Skin of body (tissue), 2 donors: Measurements from ENCODE around the gene CIROP. TPM values are rescaled to one million over a fixed set of nuclear protein-coding genes. Genes with fewer than 3 reads are reported as not detected.

Experiments used
- DNase-seq: peaks from one replicate; lab custom pipeline; 2025; lab: John Stamatoyannopoulos, UW
- total RNA-seq: library from RNA; depleted of rRNA; stranded (reverse); fragments of >200 nt; gene quantifications from one replicate; pipeline ENCODE4 v1.2.3, GENCODE V29; 2014

Gene CIROP, protein sequence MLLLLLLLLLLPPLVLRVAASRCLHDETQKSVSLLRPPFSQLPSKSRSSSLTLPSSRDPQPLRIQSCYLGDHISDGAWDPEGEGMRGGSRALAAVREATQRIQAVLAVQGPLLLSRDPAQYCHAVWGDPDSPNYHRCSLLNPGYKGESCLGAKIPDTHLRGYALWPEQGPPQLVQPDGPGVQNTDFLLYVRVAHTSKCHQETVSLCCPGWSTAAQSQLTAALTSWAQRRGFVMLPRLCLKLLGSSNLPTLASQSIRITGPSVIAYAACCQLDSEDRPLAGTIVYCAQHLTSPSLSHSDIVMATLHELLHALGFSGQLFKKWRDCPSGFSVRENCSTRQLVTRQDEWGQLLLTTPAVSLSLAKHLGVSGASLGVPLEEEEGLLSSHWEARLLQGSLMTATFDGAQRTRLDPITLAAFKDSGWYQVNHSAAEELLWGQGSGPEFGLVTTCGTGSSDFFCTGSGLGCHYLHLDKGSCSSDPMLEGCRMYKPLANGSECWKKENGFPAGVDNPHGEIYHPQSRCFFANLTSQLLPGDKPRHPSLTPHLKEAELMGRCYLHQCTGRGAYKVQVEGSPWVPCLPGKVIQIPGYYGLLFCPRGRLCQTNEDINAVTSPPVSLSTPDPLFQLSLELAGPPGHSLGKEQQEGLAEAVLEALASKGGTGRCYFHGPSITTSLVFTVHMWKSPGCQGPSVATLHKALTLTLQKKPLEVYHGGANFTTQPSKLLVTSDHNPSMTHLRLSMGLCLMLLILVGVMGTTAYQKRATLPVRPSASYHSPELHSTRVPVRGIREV
- not detected for total RNA-seq

DNA sequence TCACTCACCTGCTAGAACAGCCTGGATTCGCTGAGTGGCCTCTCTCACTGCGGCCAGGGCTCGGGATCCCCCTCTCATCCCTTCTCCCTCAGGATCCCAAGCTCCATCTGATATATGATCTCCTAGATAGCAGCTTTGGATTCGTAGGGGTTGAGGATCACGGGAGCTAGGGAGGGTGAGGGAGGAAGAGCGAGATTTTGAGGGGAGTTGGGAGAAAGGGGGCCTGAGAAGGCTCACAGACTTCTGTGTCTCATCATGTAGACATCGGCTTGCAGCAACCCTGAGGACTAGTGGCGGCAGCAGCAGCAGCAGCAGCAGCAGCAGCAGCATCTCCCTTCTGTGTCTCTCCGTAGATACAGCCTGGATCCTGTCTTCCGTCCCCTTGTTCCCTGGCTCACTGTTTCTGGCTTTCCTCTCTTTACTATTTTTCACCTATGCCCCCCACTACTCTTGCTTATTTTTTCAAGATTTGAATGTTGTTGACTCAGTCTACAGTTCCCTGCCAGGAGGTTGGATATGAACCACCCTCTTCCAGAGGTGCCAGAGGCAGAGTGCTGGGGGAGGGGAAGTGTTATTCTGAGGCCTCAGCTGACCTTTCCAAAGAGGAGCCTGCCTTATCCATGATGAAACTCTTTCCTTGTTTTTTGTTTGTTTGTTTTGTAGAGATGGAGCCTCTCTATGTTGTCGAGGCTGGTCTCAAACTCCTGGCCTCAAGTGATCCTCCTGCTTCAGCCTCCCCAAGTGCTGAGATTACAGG lies at the start of gene CIROP:
Gene CIROP (minus strand): TSS at position 399 of the 757 bp plus-strand sequence. CDS start 69 bp downstream, at position 330.
- DNase-seq: no peak

DNA sequence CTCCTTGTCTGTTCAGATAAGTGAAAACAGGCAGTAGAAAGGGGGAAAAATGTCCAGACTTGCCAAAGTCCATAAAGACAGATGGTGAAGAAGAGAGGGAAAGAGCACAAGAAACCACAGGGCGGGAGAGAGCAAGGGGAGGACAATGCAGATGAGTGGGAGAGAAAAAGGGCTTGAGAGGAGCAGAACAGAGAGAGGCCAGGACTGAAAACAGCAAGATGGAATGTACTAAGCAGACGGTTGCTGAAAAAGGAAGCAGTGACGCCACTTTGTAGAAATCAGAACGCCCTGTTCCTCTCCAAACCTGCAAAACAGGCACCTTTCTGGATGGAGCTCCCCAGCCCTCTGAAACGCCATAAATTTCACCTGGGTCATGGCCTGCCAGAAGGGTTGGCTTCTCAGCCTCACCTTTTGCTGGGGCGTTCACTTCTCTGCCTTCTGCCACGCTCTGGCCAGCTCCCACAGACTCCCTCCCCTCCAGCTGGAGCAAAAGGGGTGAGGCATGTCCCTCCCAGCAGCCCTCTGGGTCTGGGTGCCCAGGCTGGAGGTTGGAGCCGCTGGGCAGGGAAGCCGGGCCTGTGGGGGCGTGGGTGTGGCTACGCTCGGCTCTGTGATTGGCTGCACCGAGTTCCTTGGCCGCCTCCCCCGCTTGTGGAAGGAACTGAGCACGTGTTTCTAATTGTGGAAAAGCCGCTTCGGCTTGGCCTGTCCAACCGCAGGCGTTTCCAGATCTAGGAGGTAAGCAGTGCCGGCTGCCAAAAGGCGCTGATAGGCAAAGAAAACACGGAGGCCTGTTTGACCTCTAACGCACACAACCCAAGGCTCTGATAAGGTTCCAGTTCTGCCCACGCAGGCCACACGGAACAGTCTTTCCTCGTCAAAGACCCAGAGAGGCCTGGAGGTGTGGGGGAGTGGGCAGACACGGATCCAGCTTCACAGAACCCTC lies 49.3 kb upstream of the CIROP start:
- DNase-seq: peak; percentile 77

DNA sequence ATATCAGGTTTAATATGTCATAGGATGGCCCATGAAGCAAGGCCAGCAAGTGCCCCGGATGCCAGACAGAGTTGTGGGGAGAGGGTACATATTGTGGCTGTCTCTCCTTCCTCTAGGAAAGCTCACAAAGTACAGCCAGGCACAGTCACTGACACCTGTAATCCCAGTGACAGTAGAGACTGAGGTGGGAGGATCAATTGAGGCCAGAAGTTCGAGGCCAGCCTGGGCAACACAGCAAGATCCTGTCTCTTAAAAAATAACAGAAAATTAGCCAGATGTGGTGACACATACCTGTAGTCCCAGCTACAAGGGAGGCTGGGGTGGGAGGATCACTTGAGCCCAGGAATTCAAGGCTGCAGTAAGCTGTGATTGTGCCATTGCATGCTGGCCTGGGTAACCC lies 46.6 kb upstream of the CIROP start:
- DNase-seq: no peak

DNA sequence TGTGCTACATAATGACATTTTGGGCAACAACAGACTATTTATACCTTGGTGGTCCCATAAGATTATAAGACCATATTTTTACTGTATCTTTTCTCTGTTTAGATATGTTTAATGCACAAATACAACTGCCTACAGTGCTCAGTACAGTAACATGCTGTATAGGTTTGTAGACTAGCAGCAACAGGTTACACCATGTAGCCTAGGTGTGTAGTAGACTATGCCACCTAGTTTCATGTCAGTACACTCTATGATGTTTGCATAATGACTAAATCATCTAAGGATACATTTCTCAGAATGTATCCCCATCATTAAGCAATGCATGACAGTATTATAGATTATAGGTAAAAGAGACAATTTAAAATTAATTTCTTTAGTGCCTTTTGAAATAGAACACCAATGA lies 45.0 kb upstream of the CIROP start:
- no peak for DNase-seq

GRCh38 chr14:23148591-23149249 lies 43.9 kb upstream of the CIROP start:
- DNase-seq: no peak

- DNase-seq: no peak
Measured at GRCh38 chr14:23147676-23148075, 42.9 kb upstream of the CIROP start.

DNA sequence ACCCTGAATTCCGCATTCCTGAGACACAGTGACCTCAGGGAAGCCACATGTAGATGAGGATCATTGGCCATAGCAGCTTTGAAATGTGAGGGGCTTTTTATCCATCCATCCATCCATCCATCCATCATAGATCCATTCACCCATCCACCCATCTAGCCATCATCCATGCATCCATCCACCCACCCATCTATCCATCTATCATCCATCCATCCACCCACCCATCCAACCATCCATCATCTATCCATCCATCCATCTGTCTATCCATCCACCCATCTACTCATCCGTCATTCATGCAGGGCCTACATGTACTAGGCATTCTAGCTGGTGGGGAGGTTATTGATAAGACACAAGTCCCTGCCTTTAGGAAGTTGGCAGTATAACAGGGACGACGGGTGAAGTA lies 42.2 kb upstream of the CIROP start:
- no peak for DNase-seq

- DNase-seq: no peak
Measured at GRCh38 chr14:23146351-23146910, 41.6 kb upstream of the CIROP start.

DNA sequence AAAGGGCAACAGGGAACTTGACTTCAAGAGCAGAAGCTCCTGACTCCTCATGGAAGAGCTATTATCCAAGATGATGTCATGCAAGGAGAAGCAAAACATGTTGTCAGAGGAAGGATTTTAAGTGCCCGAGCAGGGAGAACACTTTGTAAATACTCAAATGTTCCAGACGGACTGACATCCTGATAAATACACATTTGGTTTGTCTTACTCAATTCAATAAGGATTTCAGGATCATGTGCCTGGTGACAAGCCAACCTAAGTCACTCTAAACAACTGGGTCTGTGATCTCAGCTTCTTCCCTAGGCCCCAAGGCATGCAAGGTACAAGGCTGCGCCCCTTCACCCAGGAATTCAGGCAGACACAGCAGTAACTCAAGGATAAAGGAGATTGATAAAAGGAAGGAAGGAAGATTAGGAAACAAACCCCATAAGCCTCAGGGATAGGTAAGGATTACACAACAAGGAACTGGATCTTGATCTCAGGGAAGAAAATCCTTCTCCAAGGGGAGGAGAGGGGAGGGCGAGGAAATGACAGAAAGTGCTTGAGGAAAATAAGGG lies 41.1 kb upstream of the CIROP start:
- no peak for DNase-seq

GRCh38 chr14:23143911-23144310 lies 39.1 kb upstream of the CIROP start:
- DNase-seq: no peak

DNA sequence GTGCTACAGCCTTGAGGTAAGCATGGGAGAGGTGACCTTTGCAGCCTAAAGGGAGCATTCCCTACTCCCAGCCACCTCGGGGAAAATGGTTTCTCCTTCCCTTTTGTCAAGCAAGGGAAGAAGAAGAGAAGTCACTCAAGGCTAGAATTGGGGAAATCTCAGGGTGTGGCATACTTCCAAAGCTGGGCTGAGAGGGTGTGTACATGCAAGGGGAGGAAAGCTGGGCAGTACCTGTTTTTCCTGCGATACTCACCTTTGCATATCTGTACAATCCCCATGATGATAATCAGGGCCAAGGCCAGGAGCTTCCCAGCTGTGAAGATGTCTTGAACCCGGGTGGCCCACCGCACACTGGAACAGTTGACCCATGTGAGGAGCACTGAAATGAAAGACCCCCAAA lies 38.0 kb upstream of the CIROP start:
- no peak for DNase-seq

GRCh38 chr14:23141706-23142444 lies 37.1 kb upstream of the CIROP start:
- DNase-seq: no peak

GRCh38 chr14:23140371-23140770 lies 35.6 kb upstream of the CIROP start:
- no peak for DNase-seq

DNA sequence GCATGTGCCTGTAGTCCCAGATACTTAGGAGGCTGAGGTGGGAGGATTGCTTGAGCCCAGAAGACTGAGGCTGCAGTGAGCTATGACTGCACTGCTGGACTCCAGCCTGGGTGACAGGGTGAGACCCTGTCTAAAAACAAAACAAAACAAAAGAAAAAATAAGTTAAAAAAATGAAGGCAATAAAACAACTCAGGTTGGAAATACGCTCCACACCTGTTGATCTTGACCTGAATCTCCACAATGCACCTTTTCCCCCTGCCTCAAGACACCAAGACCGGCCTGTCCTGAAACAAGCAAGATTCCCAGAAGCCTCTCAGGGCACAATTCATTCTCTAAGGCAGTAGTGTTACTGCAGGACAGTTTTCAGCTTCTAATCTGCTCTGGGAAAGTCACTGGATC lies 35.1 kb upstream of the CIROP start:
- no peak for DNase-seq

DNA sequence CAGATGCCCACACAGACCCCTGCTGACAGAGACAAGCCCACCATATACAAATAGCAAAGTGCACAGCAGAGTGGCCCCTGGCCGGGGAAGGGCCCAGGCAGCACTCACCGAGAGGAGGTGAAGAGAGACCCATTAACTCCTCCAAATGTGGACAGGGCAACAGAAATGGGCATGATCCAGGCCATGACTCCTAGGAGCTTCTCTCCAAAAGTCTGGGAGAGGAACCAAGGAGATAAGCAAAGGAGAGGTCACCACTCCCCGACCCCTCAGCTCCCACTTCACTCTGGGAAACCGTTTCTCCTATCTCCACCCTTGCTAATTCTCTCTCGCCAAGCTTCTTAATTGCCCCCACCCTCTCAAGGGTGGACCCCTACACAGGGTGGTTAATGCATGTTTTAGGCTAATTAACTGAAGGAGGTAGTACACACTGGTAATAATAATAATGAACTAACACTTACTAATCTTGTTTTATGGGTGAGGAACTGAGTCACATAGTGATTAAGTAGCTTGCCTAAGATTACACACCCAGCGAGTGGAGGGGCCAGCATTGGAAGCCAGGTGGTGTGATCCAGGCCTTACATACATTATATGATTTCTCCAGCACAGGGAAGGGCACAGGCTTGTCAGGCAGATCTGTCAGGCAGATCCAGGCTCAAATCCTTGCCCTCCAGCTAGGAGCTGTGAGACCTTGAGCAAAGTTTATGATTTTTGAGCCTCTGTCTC lies 33.2 kb upstream of the CIROP start:
- DNase-seq: no peak

DNA sequence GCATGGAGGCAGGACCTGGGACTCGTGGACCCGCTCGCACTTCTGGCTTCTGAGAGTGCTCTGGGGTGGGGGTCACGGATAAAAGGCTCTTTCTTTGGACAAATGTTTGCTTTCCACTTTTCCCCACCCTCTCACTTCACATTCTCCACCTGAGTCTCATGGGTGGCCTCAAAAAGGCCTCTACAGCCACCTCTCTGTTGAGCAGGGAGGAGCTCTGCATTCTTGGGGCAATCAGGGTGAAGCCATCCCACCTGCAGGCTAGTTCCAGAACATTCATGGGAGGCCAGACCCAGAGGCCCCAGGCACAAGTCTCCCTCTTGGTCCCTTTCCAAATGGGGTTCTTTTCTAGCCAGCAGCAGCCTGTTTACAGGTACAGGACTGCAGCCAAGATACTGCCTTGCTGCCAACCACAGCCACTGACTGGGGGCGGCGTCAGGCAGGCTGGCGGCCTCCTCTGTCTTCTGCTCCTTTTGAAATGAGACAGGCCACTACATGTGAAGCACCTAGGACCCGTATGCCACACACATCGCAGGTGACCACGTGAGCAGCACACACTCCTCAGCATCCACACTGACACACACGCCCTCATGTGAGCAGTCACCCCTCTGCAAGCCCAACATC lies 32.5 kb upstream of the CIROP start:
- DNase-seq: no peak

GRCh38 chr14:23136566-23137133 lies 31.9 kb upstream of the CIROP start:
- DNase-seq: no peak
